TTC549 (cell line): ENCODE measurements around the gene CRYGC.
"Not testable (repeated sequence)": the region's sequence is repeated elsewhere in the genome, so short reads cannot be mapped to it uniquely, and the experiment has no call there.

ENCODE experiments used
- FAIRE-seq: peaks from 2 replicates; lab custom pipeline; 2012; peaks lifted over from hg19 to GRCh38; lab: Jason Lieb, UNC

CRYGC gene

GRCh38 chr2:208136716-208137094 is 7.1 kb upstream of the CRYGC start:
- no peak for FAIRE-seq

- no peak for FAIRE-seq
Measured at GRCh38 chr2:208135794-208136715, 6.4 kb upstream of the CRYGC start.

GRCh38 chr2:208134928-208135586 is 5.4 kb upstream of the CRYGC start:
- no peak for FAIRE-seq

GRCh38 chr2:208130712-208131110 is 1.1 kb upstream of the CRYGC start:
- FAIRE-seq, result no peak

- no peak for FAIRE-seq
Measured at GRCh38 chr2:208128136-208128535, 1.5 kb downstream of the CRYGC start.

- no peak for FAIRE-seq
Measured at GRCh38 chr2:208127090-208127489, 2.5 kb downstream of the CRYGC start.

GRCh38 chr2:208125251-208125650 is 4.4 kb downstream of the CRYGC start:
- no peak for FAIRE-seq

GRCh38 chr2:208124013-208124715 is 5.5 kb downstream of the CRYGC start, which contains the start of gene CRYGD:
Gene CRYGD (minus strand): TSS chr2:208124524. CDS start chr2:208124473, 51 bp downstream.
- FAIRE-seq, result not testable (repeated sequence)

- peak; percentile 99 for FAIRE-seq
Measured at GRCh38 chr2:208122248-208122647, 7.4 kb downstream of the CRYGC start.

GRCh38 chr2:208118918-208119317 is 10.7 kb downstream of the CRYGC start:
- FAIRE-seq, result no peak

GRCh38 chr2:208117390-208117789 is 12.2 kb downstream of the CRYGC start:
- not testable (repeated sequence) for FAIRE-seq

- no peak for FAIRE-seq
Measured at GRCh38 chr2:208112969-208113368, 16.7 kb downstream of the CRYGC start.

- FAIRE-seq, result not testable (repeated sequence)
Measured at GRCh38 chr2:208112273-208112745, 17.3 kb downstream of the CRYGC start.

GRCh38 chr2:208103616-208104015 is 26.0 kb downstream of the CRYGC start:
- no peak for FAIRE-seq

GRCh38 chr2:208101716-208102631 is 27.7 kb downstream of the CRYGC start:
- FAIRE-seq, result peak; percentile 73

- no peak for FAIRE-seq
Measured at GRCh38 chr2:208099682-208100470, 29.8 kb downstream of the CRYGC start.

GRCh38 chr2:208098701-208099100 is 30.9 kb downstream of the CRYGC start:
- not testable (repeated sequence) for FAIRE-seq

- no peak for FAIRE-seq
Measured at GRCh38 chr2:208098267-208098666, 31.4 kb downstream of the CRYGC start.

- no peak for FAIRE-seq
Measured at GRCh38 chr2:208097801-208098200, 31.8 kb downstream of the CRYGC start.

- FAIRE-seq, result no peak
Measured at GRCh38 chr2:208097313-208097712, 32.3 kb downstream of the CRYGC start.

- FAIRE-seq, result no peak
Measured at GRCh38 chr2:208096080-208096479, 33.5 kb downstream of the CRYGC start.
